Activated naive CD8-positive, alpha-beta T cell treated with anti-CD3 and anti-CD28 coated beads, Interleukin-2, amount 50 U/mL, for 24 hours (primary cell): Measurements from ENCODE around the gene MOGAT1.

ENCODE experiments used
- ATAC-seq: fragments of 150-1000 bp; cut with Tn5 transposase; one replicate; pipeline ENCODE4 v1.10.0; 2021
- DNase-seq: peaks from one replicate; pipeline ENCODE4 v3.0.0; 2021
- H3K27ac Mint-ChIP-seq: one replicate; pipeline ENCODE4 v1.8.0; 2021; ENCODE audit warnings: mild to moderate bottlenecking, mixed read lengths
- H3K27me3 Mint-ChIP-seq: one replicate; pipeline ENCODE4 v1.8.0; 2021; ENCODE audit warnings: mixed read lengths
- H3K36me3 Mint-ChIP-seq: one replicate; pipeline ENCODE4 v1.8.0; 2021; ENCODE audit warnings: low read depth, mixed read lengths
- H3K4me1 Mint-ChIP-seq: one replicate; pipeline ENCODE4 v1.8.0; 2021; ENCODE audit warnings: mixed read lengths
- H3K4me3 Mint-ChIP-seq: one replicate; pipeline ENCODE4 v1.8.0; 2021; ENCODE audit warnings: mild to moderate bottlenecking, moderate library complexity, mixed read lengths
- H3K9me3 Mint-ChIP-seq: one replicate; pipeline ENCODE4 v1.8.0; 2021; ENCODE audit warnings: mixed read lengths

MOGAT1 gene

DNA sequence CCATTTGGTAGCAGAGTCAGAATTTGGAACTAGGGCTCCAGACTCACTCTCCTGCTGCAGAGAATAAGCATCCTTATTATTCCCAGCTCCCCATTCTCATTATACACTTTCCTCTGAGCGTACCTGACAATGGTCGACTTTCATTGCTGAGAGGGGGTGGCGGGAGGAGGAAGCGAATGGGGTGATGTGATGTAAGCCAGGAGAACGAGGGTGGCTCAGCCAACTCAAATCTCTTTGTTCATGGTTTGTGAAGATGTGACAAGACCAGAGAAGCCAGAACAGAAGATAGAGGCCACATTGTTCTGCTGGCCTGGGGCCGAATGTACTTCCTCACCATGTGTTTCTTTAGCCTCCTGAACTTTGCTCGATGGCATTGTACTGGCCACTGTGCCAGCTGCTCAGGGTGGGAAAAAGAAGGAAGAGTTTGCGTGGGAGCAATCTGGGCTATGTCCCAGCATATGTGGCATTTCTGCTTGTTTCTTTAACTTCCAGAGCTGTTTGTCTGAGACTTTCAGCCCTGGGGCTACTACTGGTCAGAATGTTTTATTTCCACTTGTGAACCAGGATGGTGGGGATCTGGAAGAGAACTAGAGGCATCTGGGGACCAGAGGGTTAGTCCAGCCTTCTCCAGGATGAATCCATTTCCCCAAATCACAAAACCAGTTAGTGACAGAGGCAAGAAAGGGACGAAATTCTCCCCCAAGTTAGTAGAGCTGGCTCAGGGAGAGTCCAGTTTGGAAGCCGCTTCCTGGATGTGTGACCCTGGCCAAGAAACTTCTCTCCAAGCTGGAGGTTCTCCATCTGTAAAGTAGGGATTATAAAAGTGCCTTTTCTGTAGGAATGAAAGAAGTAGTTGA, 62.6 kb downstream of the MOGAT1 start:
- no peak for DNase-seq
- Mint-ChIP-seq H3K36me3 (no peaks in the 10 kb centered on the region), H3K27me3 (peaks cover 25% of the 10 kb centered on the region), H3K27ac (no peak overlapping the region), H3K4me1 (peaks cover 2% of the 10 kb centered on the region), H3K9me3 (no peaks in the 10 kb centered on the region), H3K4me3 (no peak overlapping the region)
- ATAC-seq, result no peak

DNA sequence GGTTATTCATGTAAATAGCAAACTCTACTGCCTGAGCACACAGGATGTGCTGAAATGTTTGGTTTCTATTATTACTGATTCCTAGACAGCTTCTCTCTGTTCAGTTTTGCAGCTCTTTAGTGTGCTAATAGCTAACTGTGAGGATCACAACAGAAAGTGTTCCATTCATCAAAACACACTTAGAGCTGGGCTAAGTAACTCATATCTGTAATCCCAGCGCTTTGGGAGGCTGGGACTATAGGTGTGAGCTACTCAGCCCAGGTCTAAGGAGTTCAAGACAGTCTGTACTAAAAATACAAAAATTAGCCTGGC, 63.2 kb downstream of the MOGAT1 start:
- Mint-ChIP-seq H3K4me1 (peaks cover 2% of the 10 kb centered on the region), H3K4me3 (no peak overlapping the region)
- ATAC-seq, result no peak

GRCh38 chr2:222736301-222736700, 64.8 kb downstream of the MOGAT1 start:
- no peaks in the 10 kb centered on the region for H3K4me1 Mint-ChIP-seq

More for the DNA sequence above, 63.2 kb downstream of the MOGAT1 start:
- no peaks in the 10 kb centered on the region for H3K9me3 Mint-ChIP-seq
- DNase-seq, result no peak
- H3K36me3 Mint-ChIP-seq, result no peaks in the 10 kb centered on the region
- H3K27me3 Mint-ChIP-seq, result peaks cover 25% of the 10 kb centered on the region
- no peak overlapping the region for H3K27ac Mint-ChIP-seq

DNA sequence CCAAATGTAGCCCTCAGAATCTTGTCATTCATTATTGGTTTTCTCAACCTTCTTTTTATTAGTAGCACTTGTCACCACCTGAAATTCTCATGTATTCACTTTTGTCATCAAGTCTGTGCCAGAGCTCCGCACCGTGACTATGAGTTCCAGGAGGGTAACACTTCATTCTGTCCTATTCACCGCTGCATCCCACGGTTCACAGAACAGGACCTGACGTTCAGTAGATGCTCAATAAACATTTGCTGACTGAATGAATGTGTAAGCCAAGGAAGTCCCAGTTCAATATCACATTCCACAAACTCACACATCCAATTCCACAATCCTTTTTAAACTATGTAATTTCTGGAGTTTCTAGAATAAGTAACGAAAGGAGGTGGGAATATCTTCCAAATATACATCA, 65.5 kb downstream of the MOGAT1 start:
- ATAC-seq (no peak), DNase-seq (no peak)
- Mint-ChIP-seq H3K4me3 (no peak overlapping the region), H3K4me1 (no peaks in the 10 kb centered on the region), H3K36me3 (no peaks in the 10 kb centered on the region), H3K27ac (no peak overlapping the region), H3K27me3 (peaks cover 25% of the 10 kb centered on the region), H3K9me3 (no peaks in the 10 kb centered on the region)

More at GRCh38 chr2:222736301-222736700, 64.8 kb downstream of the MOGAT1 start:
- Mint-ChIP-seq H3K27ac (no peak overlapping the region), H3K36me3 (no peaks in the 10 kb centered on the region), H3K27me3 (peaks cover 25% of the 10 kb centered on the region), H3K4me3 (no peak overlapping the region), H3K9me3 (no peaks in the 10 kb centered on the region)
- DNase-seq (no peak), ATAC-seq (no peak)

DNA sequence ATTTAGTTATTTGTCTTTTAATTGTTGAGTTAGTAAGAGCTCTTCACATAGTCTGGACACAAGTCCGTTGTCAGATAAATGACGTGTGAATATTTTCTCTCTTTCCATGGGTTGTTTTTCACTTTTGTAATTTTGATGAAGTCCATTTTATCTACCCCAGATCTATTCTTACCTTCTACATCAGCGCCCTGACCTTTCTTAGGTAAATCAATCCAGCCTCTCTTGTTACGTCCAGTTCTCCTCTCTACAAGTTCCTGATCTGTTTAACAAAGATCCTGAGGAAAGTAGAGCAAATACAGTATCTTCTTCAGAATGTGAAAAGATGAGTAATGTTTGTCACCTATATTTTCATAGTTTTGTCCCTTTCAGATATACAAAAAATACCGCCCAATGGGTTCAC, 66.9 kb downstream of the MOGAT1 start:
- Mint-ChIP-seq H3K27ac (no peak overlapping the region), H3K4me3 (no peak overlapping the region), H3K36me3 (no peaks in the 10 kb centered on the region), H3K27me3 (peaks cover 24% of the 10 kb centered on the region), H3K4me1 (peaks cover 2% of the 10 kb centered on the region), H3K9me3 (no peaks in the 10 kb centered on the region)
- DNase-seq, result no peak
- ATAC-seq, result no peak

GRCh38 chr2:222738809-222739208, 67.4 kb downstream of the MOGAT1 start:
- Mint-ChIP-seq H3K4me3 (no peak overlapping the region), H3K36me3 (no peaks in the 10 kb centered on the region), H3K9me3 (no peaks in the 10 kb centered on the region), H3K4me1 (peaks cover 5% of the 10 kb centered on the region), H3K27ac (no peak overlapping the region), H3K27me3 (peaks cover 22% of the 10 kb centered on the region)
- ATAC-seq (no peak), DNase-seq (no peak)

DNA sequence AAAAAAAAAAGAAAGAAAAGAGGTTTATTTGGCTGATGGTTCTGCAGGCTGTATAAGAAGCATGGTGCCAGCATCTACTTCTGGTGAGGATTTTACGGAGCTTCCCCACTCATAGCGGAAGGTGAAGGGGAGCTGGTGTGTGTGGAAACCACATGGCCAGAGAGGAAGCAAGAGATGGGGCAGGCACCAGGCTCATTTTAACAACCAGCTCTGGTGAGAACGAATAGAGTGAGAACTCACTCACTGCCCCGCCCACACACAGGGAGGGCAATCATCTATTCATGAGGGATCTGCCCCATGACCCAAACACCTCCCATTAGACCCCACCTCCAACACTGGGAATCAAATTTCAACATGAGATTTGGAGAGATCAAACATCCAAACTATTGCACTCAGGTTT, 68.5 kb downstream of the MOGAT1 start:
- Mint-ChIP-seq H3K36me3 (no peaks in the 10 kb centered on the region), H3K4me1 (peaks cover 5% of the 10 kb centered on the region), H3K27ac (no peak overlapping the region), H3K4me3 (no peak overlapping the region), H3K27me3 (peaks cover 19% of the 10 kb centered on the region), H3K9me3 (no peaks in the 10 kb centered on the region)
- ATAC-seq (no peak), DNase-seq (no peak)

DNA sequence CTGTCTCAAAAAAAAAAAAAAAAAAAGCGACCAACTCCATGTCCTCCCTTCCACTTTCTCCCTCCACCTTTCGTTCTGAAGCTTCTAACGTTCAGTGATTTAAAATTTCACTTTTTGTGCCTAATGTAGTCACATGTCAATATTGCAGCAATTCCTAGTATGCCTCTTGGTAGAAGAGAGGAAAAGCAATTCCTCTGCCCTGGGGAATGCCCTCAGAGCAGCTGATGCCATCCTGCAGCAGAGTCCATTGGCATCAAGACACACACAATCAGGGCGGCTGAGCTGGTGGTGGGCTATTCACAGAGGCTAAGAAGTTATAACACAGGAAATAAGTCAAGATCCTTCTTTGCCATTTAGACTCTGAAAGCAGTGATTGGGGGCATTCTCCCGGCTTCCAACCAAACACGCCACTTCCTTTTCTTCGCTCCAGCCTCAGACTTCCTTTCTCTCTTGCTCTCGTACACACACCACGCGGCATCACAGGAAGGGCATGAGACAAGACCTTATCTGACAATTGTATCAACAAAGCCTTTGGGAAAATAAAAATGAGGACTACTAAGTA, 71.9 kb downstream of the MOGAT1 start:
- no peak for DNase-seq
- Mint-ChIP-seq H3K27ac (no peak overlapping the region), H3K4me1 (peaks cover 11% of the 10 kb centered on the region), H3K9me3 (no peaks in the 10 kb centered on the region), H3K4me3 (no peak overlapping the region), H3K36me3 (no peaks in the 10 kb centered on the region), H3K27me3 (peaks cover 7% of the 10 kb centered on the region)
- no peak for ATAC-seq

DNA sequence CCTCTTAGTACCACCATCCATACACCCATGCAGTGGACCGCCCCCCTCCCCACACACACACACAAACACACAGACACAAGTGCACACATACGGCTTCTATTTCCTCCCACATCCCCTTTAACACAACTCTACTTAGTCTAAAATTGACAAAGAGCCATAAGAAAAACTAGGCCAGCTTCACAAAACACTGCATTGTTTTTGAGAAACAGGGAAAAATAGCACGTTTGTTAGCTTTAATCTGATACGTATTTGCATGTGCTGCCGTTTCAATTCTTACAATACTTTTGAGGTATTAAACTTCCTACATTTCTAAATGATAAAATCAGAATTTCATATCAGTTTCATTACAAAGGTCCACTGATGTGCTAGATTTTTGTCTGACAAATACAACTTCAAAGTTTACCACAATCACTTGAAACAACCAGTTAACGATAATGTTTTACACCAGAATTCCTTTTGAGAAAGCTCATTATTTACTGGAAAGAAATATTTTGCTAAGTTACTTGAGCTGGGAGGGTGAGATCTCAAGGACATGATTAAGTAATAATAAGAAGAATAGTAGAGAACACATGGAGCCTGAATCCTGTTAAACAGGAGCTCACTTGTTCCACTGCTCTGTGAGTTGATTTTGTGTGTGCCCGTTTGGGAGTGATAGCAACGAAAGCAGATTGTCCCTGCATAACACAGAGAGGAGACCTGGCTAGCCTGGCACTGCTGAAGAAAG, 74.5 kb downstream of the MOGAT1 start:
- no peaks in the 10 kb centered on the region for H3K36me3 Mint-ChIP-seq
- peaks cover 2% of the 10 kb centered on the region for H3K27me3 Mint-ChIP-seq
- no peak for ATAC-seq
- no peak for DNase-seq
- no peak overlapping the region for H3K4me3 Mint-ChIP-seq
- H3K27ac Mint-ChIP-seq, result no peak overlapping the region
- no peaks in the 10 kb centered on the region for H3K9me3 Mint-ChIP-seq
- H3K4me1 Mint-ChIP-seq, result peaks cover 11% of the 10 kb centered on the region

GRCh38 chr2:222747526-222748160, 76.2 kb downstream of the MOGAT1 start:
- Mint-ChIP-seq H3K27me3 (peaks cover 2% of the 10 kb centered on the region), H3K4me3 (no peak overlapping the region), H3K27ac (no peak overlapping the region), H3K9me3 (no peaks in the 10 kb centered on the region), H3K36me3 (no peaks in the 10 kb centered on the region), H3K4me1 (peaks cover 15% of the 10 kb centered on the region)
- ATAC-seq, result no peak
- DNase-seq, result peak; percentile 19

DNA sequence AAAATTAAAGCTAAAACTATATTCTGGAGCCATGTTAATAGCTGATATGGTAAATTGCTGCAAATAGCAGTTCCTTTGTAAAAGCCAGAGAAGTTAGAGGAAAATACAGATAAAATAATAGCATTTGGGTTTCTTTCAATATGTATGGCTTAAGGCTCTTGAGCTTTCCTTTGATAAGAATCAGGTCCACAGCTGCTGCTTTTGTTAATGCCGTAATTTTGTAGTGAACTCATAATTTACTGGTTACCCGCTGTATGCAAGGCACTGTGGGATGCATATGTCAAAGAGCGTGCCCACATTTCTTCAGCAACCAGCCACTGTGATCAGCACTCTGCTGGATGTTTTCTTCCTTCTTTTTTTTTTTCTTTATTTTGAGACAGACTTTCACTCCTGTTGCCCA, 79.1 kb downstream of the MOGAT1 start:
- Mint-ChIP-seq H3K27me3 (no peaks in the 10 kb centered on the region), H3K9me3 (no peaks in the 10 kb centered on the region), H3K36me3 (no peaks in the 10 kb centered on the region), H3K27ac (no peak overlapping the region), H3K4me3 (no peak overlapping the region), H3K4me1 (peaks cover 17% of the 10 kb centered on the region)
- DNase-seq, result no peak
- ATAC-seq, result no peak

DNA sequence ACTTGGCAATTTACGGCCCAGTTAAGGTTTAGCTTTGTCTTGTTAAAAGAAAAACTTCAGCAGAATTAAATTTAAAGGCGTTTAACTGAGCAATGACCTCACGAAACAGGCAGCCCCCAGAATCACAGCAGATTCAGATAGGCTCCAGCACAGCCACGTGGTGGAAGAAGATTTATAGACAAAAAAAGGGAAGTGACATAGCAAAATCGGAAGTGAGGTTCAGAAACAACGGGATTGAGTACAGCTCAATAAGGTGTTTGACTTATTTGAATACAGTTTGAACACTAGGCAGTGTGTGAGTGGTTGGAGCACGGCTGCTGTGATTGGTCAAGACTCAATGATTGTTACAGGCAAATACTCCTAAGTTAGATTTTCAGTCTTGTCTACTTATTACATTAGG, 79.8 kb downstream of the MOGAT1 start:
- DNase-seq, result no peak
- no peaks in the 10 kb centered on the region for H3K36me3 Mint-ChIP-seq
- no peaks in the 10 kb centered on the region for H3K9me3 Mint-ChIP-seq
- H3K27me3 Mint-ChIP-seq, result no peaks in the 10 kb centered on the region
- no peak overlapping the region for H3K27ac Mint-ChIP-seq
- no peak overlapping the region for H3K4me3 Mint-ChIP-seq
- H3K4me1 Mint-ChIP-seq, result peaks cover 17% of the 10 kb centered on the region
- ATAC-seq, result no peak

- Mint-ChIP-seq H3K9me3 (no peaks in the 10 kb centered on the region), H3K4me3 (no peak overlapping the region), H3K27me3 (no peaks in the 10 kb centered on the region), H3K27ac (no peak overlapping the region), H3K36me3 (no peaks in the 10 kb centered on the region), H3K4me1 (peaks cover 17% of the 10 kb centered on the region)
- no peak for ATAC-seq
- DNase-seq, result no peak
Observed at GRCh38 chr2:222751821-222752719, 80.6 kb downstream of the MOGAT1 start.

- Mint-ChIP-seq H3K4me1 (peaks cover 12% of the 10 kb centered on the region), H3K27ac (no peak overlapping the region), H3K36me3 (no peaks in the 10 kb centered on the region), H3K4me3 (no peak overlapping the region), H3K9me3 (no peaks in the 10 kb centered on the region), H3K27me3 (no peaks in the 10 kb centered on the region)
- no peak for ATAC-seq
- no peak for DNase-seq
Observed at GRCh38 chr2:222752746-222753145, 81.3 kb downstream of the MOGAT1 start.
